ENCODE measurements around the gene TRMT2B. TPM values are rescaled to one million over a fixed set of nuclear protein-coding genes. Genes with fewer than 3 reads are reported as not detected.

TRMT2B gene
- total and polyA plus RNA-seq, 2 experiments from 2014 or later, result 5.4 to 18.6 TPM

DNA sequence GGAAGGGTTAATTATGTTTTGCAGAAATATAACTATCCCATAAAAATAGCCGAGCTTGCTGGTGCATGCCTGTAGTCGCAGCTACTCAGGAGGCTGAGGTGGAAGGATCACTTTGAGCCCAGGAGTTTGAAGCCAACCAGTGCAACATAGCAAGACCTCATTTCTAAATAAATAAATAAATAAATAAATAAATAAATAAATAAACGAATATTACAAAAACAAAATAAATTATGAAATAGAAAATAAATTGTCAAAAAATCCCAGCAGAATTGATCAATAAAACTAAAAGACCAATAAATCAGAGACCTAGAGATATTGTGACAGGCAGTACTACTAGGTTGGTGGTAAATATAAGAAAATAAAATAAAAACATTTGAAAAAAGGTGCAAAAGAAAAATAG, 89.1 kb downstream of the TRMT2B start:
- no peak overlapping the region for H3K4me3 ChIP-seq
- no peak overlapping the region for H3K4me3 Mint-ChIP-seq
- H3K27ac Mint-ChIP-seq, result no peak overlapping the region
- H3K27ac ChIP-seq (ENCODE audit: low read depth), result no peak overlapping the region
- DNase-seq (ENCODE audit: low spot score), result no peak
- H3K9me2 ChIP-seq (ENCODE audit: insufficient read depth), result no peaks in the 10 kb centered on the region
- no peaks in the 10 kb centered on the region for H3K4me1 ChIP-seq (ENCODE audit: insufficient read depth)
- no peaks in the 10 kb centered on the region for H3K9me3 Mint-ChIP-seq
- TF ChIP-seq POLR2AphosphoS5 (IDR thresholded peaks at IDR 0.05; ENCODE audit: low read depth) (no peak), STAT1 (IDR thresholded peaks at IDR 0.05; ENCODE audit: unreplicated experiment) (no peak), EZH2phosphoT487 (IDR thresholded peaks at IDR 0.05; ENCODE audit: unreplicated experiment) (no peak), NANOG (IDR thresholded peaks at IDR 0.05; ENCODE audit: borderline replicate concordance) (no peak), ZNF331 (CRISPR knock-in tag; IDR thresholded peaks at IDR 0.05; ENCODE audit: low read depth) (no peak), JUNB (IDR thresholded peaks at IDR 0.05; ENCODE audit: unreplicated experiment) (no peak), CREB1 (CRISPR knock-in tag; IDR thresholded peaks at IDR 0.05; ENCODE audit: low read depth) (no peak), ZNF114 (CRISPR knock-in tag; IDR thresholded peaks at IDR 0.05) (no peak), EZH2 (IDR thresholded peaks at IDR 0.05; ENCODE audit: low read depth, unreplicated experiment) (no peak)
- TF ChIP-seq, protein P1, sequence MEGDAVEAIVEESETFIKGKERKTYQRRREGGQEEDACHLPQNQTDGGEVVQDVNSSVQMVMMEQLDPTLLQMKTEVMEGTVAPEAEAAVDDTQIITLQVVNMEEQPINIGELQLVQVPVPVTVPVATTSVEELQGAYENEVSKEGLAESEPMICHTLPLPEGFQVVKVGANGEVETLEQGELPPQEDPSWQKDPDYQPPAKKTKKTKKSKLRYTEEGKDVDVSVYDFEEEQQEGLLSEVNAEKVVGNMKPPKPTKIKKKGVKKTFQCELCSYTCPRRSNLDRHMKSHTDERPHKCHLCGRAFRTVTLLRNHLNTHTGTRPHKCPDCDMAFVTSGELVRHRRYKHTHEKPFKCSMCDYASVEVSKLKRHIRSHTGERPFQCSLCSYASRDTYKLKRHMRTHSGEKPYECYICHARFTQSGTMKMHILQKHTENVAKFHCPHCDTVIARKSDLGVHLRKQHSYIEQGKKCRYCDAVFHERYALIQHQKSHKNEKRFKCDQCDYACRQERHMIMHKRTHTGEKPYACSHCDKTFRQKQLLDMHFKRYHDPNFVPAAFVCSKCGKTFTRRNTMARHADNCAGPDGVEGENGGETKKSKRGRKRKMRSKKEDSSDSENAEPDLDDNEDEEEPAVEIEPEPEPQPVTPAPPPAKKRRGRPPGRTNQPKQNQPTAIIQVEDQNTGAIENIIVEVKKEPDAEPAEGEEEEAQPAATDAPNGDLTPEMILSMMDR (conservative IDR thresholded peaks at IDR 0.05; ENCODE audit: low read depth in 2 of 2), result no peak
- TF ChIP-seq, protein P2, sequence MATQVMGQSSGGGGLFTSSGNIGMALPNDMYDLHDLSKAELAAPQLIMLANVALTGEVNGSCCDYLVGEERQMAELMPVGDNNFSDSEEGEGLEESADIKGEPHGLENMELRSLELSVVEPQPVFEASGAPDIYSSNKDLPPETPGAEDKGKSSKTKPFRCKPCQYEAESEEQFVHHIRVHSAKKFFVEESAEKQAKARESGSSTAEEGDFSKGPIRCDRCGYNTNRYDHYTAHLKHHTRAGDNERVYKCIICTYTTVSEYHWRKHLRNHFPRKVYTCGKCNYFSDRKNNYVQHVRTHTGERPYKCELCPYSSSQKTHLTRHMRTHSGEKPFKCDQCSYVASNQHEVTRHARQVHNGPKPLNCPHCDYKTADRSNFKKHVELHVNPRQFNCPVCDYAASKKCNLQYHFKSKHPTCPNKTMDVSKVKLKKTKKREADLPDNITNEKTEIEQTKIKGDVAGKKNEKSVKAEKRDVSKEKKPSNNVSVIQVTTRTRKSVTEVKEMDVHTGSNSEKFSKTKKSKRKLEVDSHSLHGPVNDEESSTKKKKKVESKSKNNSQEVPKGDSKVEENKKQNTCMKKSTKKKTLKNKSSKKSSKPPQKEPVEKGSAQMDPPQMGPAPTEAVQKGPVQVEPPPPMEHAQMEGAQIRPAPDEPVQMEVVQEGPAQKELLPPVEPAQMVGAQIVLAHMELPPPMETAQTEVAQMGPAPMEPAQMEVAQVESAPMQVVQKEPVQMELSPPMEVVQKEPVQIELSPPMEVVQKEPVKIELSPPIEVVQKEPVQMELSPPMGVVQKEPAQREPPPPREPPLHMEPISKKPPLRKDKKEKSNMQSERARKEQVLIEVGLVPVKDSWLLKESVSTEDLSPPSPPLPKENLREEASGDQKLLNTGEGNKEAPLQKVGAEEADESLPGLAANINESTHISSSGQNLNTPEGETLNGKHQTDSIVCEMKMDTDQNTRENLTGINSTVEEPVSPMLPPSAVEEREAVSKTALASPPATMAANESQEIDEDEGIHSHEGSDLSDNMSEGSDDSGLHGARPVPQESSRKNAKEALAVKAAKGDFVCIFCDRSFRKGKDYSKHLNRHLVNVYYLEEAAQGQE (IDR thresholded peaks at IDR 0.05; ENCODE audit: unreplicated experiment), result no peak
- TF ChIP-seq, protein P3, sequence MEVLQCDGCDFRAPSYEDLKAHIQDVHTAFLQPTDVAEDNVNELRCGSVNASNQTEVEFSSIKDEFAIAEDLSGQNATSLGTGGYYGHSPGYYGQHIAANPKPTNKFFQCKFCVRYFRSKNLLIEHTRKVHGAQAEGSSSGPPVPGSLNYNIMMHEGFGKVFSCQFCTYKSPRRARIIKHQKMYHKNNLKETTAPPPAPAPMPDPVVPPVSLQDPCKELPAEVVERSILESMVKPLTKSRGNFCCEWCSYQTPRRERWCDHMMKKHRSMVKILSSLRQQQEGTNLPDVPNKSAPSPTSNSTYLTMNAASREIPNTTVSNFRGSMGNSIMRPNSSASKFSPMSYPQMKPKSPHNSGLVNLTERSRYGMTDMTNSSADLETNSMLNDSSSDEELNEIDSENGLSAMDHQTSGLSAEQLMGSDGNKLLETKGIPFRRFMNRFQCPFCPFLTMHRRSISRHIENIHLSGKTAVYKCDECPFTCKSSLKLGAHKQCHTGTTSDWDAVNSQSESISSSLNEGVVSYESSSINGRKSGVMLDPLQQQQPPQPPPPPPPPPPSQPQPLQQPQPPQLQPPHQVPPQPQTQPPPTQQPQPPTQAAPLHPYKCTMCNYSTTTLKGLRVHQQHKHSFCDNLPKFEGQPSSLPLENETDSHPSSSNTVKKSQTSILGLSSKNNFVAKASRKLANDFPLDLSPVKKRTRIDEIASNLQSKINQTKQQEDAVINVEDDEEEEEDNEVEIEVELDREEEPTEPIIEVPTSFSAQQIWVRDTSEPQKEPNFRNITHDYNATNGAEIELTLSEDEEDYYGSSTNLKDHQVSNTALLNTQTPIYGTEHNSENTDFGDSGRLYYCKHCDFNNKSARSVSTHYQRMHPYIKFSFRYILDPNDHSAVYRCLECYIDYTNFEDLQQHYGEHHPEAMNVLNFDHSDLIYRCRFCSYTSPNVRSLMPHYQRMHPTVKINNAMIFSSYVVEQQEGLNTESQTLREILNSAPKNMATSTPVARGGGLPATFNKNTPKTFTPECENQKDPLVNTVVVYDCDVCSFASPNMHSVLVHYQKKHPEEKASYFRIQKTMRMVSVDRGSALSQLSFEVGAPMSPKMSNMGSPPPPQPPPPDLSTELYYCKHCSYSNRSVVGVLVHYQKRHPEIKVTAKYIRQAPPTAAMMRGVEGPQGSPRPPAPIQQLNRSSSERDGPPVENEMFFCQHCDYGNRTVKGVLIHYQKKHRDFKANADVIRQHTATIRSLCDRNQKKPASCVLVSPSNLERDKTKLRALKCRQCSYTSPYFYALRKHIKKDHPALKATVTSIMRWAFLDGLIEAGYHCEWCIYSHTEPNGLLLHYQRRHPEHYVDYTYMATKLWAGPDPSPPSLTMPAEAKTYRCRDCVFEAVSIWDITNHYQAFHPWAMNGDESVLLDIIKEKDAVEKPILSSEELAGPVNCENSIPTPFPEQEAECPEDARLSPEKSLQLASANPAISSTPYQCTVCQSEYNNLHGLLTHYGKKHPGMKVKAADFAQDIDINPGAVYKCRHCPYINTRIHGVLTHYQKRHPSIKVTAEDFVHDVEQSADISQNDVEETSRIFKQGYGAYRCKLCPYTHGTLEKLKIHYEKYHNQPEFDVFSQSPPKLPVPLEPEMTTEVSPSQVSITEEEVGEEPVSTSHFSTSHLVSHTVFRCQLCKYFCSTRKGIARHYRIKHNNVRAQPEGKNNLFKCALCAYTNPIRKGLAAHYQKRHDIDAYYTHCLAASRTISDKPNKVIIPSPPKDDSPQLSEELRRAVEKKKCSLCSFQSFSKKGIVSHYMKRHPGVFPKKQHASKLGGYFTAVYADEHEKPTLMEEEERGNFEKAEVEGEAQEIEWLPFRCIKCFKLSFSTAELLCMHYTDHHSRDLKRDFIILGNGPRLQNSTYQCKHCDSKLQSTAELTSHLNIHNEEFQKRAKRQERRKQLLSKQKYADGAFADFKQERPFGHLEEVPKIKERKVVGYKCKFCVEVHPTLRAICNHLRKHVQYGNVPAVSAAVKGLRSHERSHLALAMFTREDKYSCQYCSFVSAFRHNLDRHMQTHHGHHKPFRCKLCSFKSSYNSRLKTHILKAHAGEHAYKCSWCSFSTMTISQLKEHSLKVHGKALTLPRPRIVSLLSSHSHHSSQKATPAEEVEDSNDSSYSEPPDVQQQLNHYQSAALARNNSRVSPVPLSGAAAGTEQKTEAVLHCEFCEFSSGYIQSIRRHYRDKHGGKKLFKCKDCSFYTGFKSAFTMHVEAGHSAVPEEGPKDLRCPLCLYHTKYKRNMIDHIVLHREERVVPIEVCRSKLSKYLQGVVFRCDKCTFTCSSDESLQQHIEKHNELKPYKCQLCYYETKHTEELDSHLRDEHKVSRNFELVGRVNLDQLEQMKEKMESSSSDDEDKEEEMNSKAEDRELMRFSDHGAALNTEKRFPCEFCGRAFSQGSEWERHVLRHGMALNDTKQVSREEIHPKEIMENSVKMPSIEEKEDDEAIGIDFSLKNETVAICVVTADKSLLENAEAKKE (CRISPR knock-in tag; IDR thresholded peaks at IDR 0.05), result no peak
- TF ChIP-seq, protein P4, sequence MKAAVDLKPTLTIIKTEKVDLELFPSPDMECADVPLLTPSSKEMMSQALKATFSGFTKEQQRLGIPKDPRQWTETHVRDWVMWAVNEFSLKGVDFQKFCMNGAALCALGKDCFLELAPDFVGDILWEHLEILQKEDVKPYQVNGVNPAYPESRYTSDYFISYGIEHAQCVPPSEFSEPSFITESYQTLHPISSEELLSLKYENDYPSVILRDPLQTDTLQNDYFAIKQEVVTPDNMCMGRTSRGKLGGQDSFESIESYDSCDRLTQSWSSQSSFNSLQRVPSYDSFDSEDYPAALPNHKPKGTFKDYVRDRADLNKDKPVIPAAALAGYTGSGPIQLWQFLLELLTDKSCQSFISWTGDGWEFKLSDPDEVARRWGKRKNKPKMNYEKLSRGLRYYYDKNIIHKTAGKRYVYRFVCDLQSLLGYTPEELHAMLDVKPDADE (IDR thresholded peaks at IDR 0.05), result no peak
- no peaks in the 10 kb centered on the region for H3K79me2 ChIP-seq (replicated peaks; ENCODE audit: insufficient read depth)
- ATAC-seq, result no peak
- H3K4me1 Mint-ChIP-seq, result no peaks in the 10 kb centered on the region
- H3K27me3 ChIP-seq (ENCODE audit: insufficient read depth), result no peaks in the 10 kb centered on the region
- H3K36me3 ChIP-seq (ENCODE audit: insufficient read depth), result no peaks in the 10 kb centered on the region
- H3K36me3 Mint-ChIP-seq (ENCODE audit: low read depth), result no peaks in the 10 kb centered on the region
- H3F3A ChIP-seq (replicated peaks; ENCODE audit: low read depth), result no peaks in the 10 kb centered on the region
- H3K27me3 Mint-ChIP-seq (ENCODE audit: insufficient read depth, low read depth, poor library complexity), result peaks cover 2% of the 10 kb centered on the region
- H2AFZ ChIP-seq, result no peak overlapping the region
- H3K4me2 ChIP-seq, result no peak overlapping the region
- H4K20me1 ChIP-seq (replicated peaks; ENCODE audit: insufficient read depth), result no peaks in the 10 kb centered on the region
